ENCODE measurements around the gene ETV6.
A peak's percentile ranks its signal among the peaks of the same experiment; 100 is the strongest.

ETV6 gene

GRCh38 chr12:11719678-11720099 is 70.2 kb downstream of the ETV6 start:
- DNase-seq, result peak; percentile 88 to 97

DNA sequence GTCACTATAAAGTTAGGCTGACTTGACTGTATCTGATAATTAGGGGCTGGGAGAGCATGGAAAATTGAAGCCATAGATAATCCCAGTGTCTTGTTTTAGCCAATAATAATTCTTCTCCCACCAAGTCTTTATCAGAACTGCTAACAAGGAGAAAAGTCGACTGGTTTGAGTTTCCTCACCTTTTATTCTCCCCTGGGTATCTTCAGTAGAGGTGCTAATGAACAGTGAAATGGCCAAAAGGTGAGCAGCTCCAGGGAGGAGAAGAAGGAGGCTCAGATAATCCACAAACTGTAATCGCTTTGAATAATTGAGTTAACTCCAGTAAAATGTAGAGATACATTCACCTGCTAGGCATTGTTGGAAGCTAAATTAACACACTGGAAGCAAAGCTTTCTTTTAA is 72.6 kb downstream of the ETV6 start:
- DNase-seq, result no peak

GRCh38 chr12:11722578-11723138 is 73.2 kb downstream of the ETV6 start:
- no peak for DNase-seq

- peak in 1 of 2 donors; percentile 19 for DNase-seq
Observed at GRCh38 chr12:11723993-11724392, 74.5 kb downstream of the ETV6 start.

- DNase-seq, result peak; percentile 33 to 46
Observed at GRCh38 chr12:11724888-11725311, 75.4 kb downstream of the ETV6 start.

- DNase-seq, result peak; percentile 28 to 45
Observed at GRCh38 chr12:11725686-11726085, 76.2 kb downstream of the ETV6 start.

DNA sequence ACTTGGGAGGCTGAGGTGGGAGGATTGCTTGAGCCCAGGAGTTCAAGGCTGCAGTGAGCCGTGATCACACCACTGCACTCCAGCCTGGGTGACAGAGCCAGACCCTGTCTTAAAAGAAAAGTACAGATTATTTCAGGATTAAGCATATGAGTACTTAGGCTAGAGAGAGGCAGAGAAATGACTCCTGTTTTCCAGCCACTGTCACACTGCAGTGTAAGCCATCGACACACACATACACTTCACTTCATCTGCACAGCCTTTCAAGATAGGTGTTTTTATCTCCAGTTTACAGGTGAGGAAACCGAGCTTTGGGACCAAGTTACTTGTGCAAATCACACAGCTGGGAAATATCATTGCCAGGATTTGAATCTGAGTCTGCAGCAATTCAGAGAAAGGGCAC is 77.2 kb downstream of the ETV6 start:
- no peak for DNase-seq

GRCh38 chr12:11727133-11727664 is 77.7 kb downstream of the ETV6 start:
- DNase-seq, result no peak

GRCh38 chr12:11728154-11728755 is 78.8 kb downstream of the ETV6 start:
- DNase-seq, result no peak

- no peak for DNase-seq
Observed at GRCh38 chr12:11729008-11729407, 79.5 kb downstream of the ETV6 start.

- peak in 1 of 2 donors; percentile 36 for DNase-seq
Observed at GRCh38 chr12:11729439-11730150, 80.1 kb downstream of the ETV6 start.

DNA sequence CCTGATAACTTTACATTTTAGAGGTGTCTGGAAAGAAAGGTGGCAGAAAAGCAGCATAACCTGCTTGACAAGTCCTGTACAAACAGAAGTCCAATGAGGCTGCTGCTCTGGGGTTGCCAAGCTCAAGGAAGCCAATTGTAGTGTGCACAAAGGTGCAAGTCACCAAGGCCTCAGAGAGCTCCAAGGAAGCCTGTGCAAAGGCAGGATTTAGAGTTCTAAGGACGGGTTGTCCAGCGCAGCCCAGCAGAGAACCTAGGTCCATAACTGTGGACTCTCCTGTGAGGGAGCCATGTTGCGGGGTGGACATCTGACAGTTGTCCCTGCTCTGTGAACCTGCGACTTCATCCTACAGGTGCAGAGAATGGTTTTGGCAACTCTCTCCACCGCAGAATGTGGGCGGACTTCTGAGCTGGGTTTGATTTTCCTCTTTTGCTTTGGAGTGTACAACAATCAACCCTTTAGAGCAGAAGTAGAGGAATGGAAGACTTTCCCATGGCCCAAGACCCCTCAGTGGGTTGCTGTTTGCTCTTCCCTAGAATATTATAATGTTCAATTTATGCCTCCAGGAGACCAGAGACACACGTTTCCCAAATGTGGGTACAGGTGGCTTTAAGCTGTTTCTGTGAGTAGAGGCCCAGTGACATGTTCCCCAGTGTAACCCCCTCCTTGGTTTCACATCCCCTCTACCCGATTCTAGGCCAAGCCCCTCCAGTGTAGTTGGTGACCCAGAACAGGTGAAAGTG is 81.0 kb downstream of the ETV6 start:
- no peak for DNase-seq

- DNase-seq, result no peak
Observed at GRCh38 chr12:11731042-11731357, 81.5 kb downstream of the ETV6 start.

- no peak for DNase-seq
Observed at GRCh38 chr12:11731455-11731854, 82.0 kb downstream of the ETV6 start.

DNA sequence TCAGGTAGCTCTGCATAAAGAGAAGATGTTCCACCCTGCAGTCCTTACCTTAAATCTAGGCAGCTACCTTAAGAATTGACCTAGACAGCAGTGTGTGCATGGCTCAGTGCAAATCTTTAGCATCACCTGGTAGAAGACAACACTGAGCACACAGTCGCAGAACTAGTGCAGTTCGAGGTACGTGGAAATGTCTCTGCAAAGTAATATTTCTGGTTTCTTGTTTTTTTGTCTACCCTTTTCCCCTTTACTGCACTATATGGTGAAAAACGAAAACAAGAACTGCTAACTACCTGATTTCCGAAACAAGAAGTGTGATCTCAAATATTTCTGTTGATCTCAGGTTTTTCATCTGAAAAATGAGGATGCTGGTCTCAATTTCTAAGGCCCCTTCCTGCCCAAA is 82.5 kb downstream of the ETV6 start:
- no peak for DNase-seq

- peak; percentile 59 to 73 for DNase-seq
Observed at GRCh38 chr12:11732715-11733114, 83.2 kb downstream of the ETV6 start.

DNA sequence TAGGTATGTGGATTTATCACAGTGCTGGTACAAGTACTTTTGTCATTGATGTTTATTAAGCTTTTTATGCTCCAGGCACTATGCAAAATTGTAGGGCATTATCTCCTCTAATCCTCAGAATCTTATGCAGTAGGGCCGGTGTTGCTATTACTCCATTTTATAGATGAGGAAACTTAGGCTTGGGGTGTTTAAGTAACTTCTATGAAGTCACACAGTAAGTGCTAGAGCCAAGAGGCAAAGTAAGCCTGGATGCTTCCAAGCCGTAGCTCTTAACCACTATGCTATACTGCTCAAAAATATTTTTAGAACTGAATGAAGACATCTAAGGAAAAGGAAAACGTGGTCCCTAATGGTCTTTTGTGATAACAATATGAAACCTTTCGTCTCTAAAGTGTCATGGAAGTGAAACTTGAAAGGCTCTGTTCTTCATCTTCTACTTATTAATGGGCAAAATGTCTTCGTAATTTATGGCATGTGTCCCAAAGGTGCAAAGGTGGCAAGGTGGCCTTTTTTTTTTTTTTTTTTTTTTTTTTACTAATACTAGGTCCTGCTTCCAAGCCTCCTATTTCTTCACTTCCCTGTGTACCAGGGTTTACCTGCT is 85.2 kb downstream of the ETV6 start:
- peak in 1 of 2 donors; percentile 72 for DNase-seq

- DNase-seq, result no peak
Observed at GRCh38 chr12:11738450-11738849, 89.0 kb downstream of the ETV6 start.

- DNase-seq, result no peak
Observed at GRCh38 chr12:11739980-11740577, 90.6 kb downstream of the ETV6 start.

- no peak for DNase-seq
Observed at GRCh38 chr12:11741434-11742092, 92.1 kb downstream of the ETV6 start.
